Measurements from ENCODE around the gene RSPH6A. TPM values are rescaled to one million over a fixed set of nuclear protein-coding genes. Genes with fewer than 3 reads are reported as not detected.

Gene RSPH6A
- total and polyA plus RNA-seq, 2 of the 4 experiments (the other 2 are of a cell fraction), result under 0.01 to 0.09 TPM

GRCh38 chr19:45746866-45747265, 68.2 kb downstream of the RSPH6A start:
- no peak for ATAC-seq (ENCODE audit: low read depth)
- Histone ChIP-seq H3K79me1 (ENCODE audit: low read depth in 1 of 2, low read length in 2 of 2) (no peaks in the 10 kb centered on the region), H3K14ac (replicated peaks; ENCODE audit: low read depth, low read length) (no peak overlapping the region), H3K27me3 (ENCODE audit: control insufficient read depth, insufficient read depth, low read length) (peaks cover 22% of the 10 kb centered on the region), H2BK15ac (ENCODE audit: low read depth, low read length) (no peak overlapping the region), H3K9me1 (ENCODE audit: insufficient read depth, low read length) (no peaks in the 10 kb centered on the region), H2AK9ac (replicated peaks; ENCODE audit: low read depth, low read length, poor library complexity) (no peak overlapping the region), H3K4ac (ENCODE audit: low read depth, low read length) (no peak overlapping the region), H2AFZ (replicated peaks; ENCODE audit: low read length, poor library complexity) (no peak overlapping the region), H3K9ac (ENCODE audit: low read depth, low read length) (no peak overlapping the region), H3K4me1 (ENCODE audit: control insufficient read depth, insufficient read depth, low read length) (no peaks in the 10 kb centered on the region), H3K4me3 (ENCODE audit: insufficient read depth, low read depth, low read length) (no peak overlapping the region), H3K4me2 (ENCODE audit: low read depth, low read length) (no peak overlapping the region), H2BK120ac (ENCODE audit: low read depth, low read length) (no peak overlapping the region), H3K23ac (ENCODE audit: low read depth, low read length) (no peak overlapping the region), H3K9me3 (ENCODE audit: control insufficient read depth, insufficient read depth, low read length) (no peaks in the 10 kb centered on the region), H2BK5ac (ENCODE audit: low read depth, low read length, poor library complexity, severe bottlenecking) (no peak overlapping the region), H4K20me1 (ENCODE audit: insufficient read depth, low read length) (no peaks in the 10 kb centered on the region), H2BK20ac (ENCODE audit: low read depth, low read length) (no peak overlapping the region), H2AK5ac (ENCODE audit: low read depth, low read length) (no peak overlapping the region), H4K5ac (ENCODE audit: low read depth, low read length) (no peak overlapping the region), H4K91ac (ENCODE audit: insufficient read depth, low read depth, low read length) (no peak overlapping the region), H3K36me3 (ENCODE audit: control insufficient read depth, insufficient read depth, low read length) (no peaks in the 10 kb centered on the region), H3K27ac (ENCODE audit: insufficient read depth, low read length) (no peak overlapping the region), H4K8ac (ENCODE audit: low read depth in 2 of 2, low read length in 2 of 2) (no peak overlapping the region), H3K18ac (ENCODE audit: low read depth, low read length) (no peak overlapping the region), H3K56ac (ENCODE audit: extremely low read depth, insufficient read depth, low read length) (no peak overlapping the region)
- 65% methylated on average over 4 of the region's 5 CpGs; no CpG with 5 or more reads in 1 of the 2 experiments for WGBS, 2 experiments (ENCODE audit: extremely low coverage in 2 of 2, insufficient read length in 1 of 2)
- no peak for DNase-seq
- dilution Hi-C loops (cut with HindIII; ENCODE audit: low sequenced_read_pairs, unreplicated experiment), result no loop called here
- no TSS peak for BruUV-seq (replicated peaks)
- CTCF ChIA-PET, result no interaction called here
- intact Hi-C loops (cut with micrococcal nuclease), result no loop called here
- TF ChIP-seq MXI1 (IDR thresholded peaks at IDR 0.05; ENCODE audit: borderline replicate concordance, low read depth, low read length), result no peak
- TF ChIP-seq BHLHE40 (IDR thresholded peaks at IDR 0.05; ENCODE audit: low read depth, low read length), result no peak
- TF ChIP-seq ELK1 (IDR thresholded peaks at IDR 0.05; ENCODE audit: borderline replicate concordance, low read depth, low read length), result no peak
- no peak for TF ChIP-seq MAFK (IDR thresholded peaks at IDR 0.05; ENCODE audit: low read depth, low read length)
- TF ChIP-seq RCOR1 (IDR thresholded peaks at IDR 0.05; ENCODE audit: insufficient replicate concordance, low read length), result no peak
- no peak for TF ChIP-seq NFE2L2 (IDR thresholded peaks at IDR 0.05; ENCODE audit: low read depth, low read length)
- TF ChIP-seq USF2 (IDR thresholded peaks at IDR 0.05; ENCODE audit: low read depth, low read length), result no peak
- in situ Hi-C loops (cut with MboI; ENCODE audit: low sequenced_read_pairs), result no loop called here
- POLR2A ChIA-PET (ENCODE audit: unreplicated experiment), result no interaction called here

Other genes starting within 250 kb of the RSPH6A start
- gene OPA3, start 230.5 kb downstream of the RSPH6A start, total RNA-seq (2012; rRNA removed), result 3.9 and 5.2 TPM in 2 replicates
- gene OPA3, start 230.5 kb downstream of the RSPH6A start, polyA plus RNA-seq (2012; rRNA removed), result 9.6 and 10.9 TPM in 2 replicates
- gene GPR4, start 213.1 kb downstream of the RSPH6A start, total RNA-seq (2012; rRNA removed), result not detected in 2 replicates
- 0.02 and 0.04 TPM in 2 replicates for gene GPR4, start 213.1 kb downstream of the RSPH6A start, polyA plus RNA-seq (2012; rRNA removed)
- 11.1 and 11.8 TPM in 2 replicates for gene EML2, start 175.9 kb downstream of the RSPH6A start, total RNA-seq (2012; rRNA removed)
- gene EML2, start 175.9 kb downstream of the RSPH6A start, polyA plus RNA-seq (2012; rRNA removed), result 25.3 and 26.0 TPM in 2 replicates
- 0.18 and 0.28 TPM in 2 replicates for gene GIPR, start 147.1 kb downstream of the RSPH6A start, total RNA-seq (2012; rRNA removed)
- gene GIPR, start 147.1 kb downstream of the RSPH6A start, polyA plus RNA-seq (2012; rRNA removed), result 0.63 and 1.2 TPM in 2 replicates
- 877 and 974 TPM in 2 replicates for gene SNRPD2, start 123.4 kb downstream of the RSPH6A start, total RNA-seq (2012; rRNA removed)
- gene SNRPD2, start 123.4 kb downstream of the RSPH6A start, polyA plus RNA-seq (2012; rRNA removed), result 587 and 623 TPM in 2 replicates
- gene QPCTL, start 122.6 kb downstream of the RSPH6A start, total RNA-seq (2012; rRNA removed), result 6.6 and 7.8 TPM in 2 replicates
- 11.5 and 12.1 TPM in 2 replicates for gene QPCTL, start 122.6 kb downstream of the RSPH6A start, polyA plus RNA-seq (2012; rRNA removed)
- 2.2 and 3.0 TPM in 2 replicates for gene FBXO46, start 84.4 kb downstream of the RSPH6A start, total RNA-seq (2012; rRNA removed)
- 6.8 and 7.0 TPM in 2 replicates for gene FBXO46, start 84.4 kb downstream of the RSPH6A start, polyA plus RNA-seq (2012; rRNA removed)
- gene MEIOSIN, start 81.9 kb downstream of the RSPH6A start, total RNA-seq (2012; rRNA removed), result not detected in 2 replicates
- not detected in 2 replicates for gene MEIOSIN, start 81.9 kb downstream of the RSPH6A start, polyA plus RNA-seq (2012; rRNA removed)
- gene SIX5, start 46.1 kb downstream of the RSPH6A start, total RNA-seq (2012; rRNA removed), result 0.90 and 1.4 TPM in 2 replicates
- gene SIX5, start 46.1 kb downstream of the RSPH6A start, polyA plus RNA-seq (2012; rRNA removed), result 15.5 TPM in 2 replicates
- 7.9 and 10.0 TPM in 2 replicates for gene DMPK, start 32.8 kb downstream of the RSPH6A start, total RNA-seq (2012; rRNA removed)
- gene DMPK, start 32.8 kb downstream of the RSPH6A start, polyA plus RNA-seq (2012; rRNA removed), result 48.5 and 50.7 TPM in 2 replicates
- 9.7 and 10.0 TPM in 2 replicates for gene DMWD, start 22.5 kb downstream of the RSPH6A start, total RNA-seq (2012; rRNA removed)
- 28.5 and 33.1 TPM in 2 replicates for gene DMWD, start 22.5 kb downstream of the RSPH6A start, polyA plus RNA-seq (2012; rRNA removed)
- 33.6 and 35.3 TPM in 2 replicates for gene SYMPK, start 47.8 kb upstream of the RSPH6A start, total RNA-seq (2012; rRNA removed)
- 70.0 and 71.5 TPM in 2 replicates for gene SYMPK, start 47.8 kb upstream of the RSPH6A start, polyA plus RNA-seq (2012; rRNA removed)
- gene FOXA3, start 49.0 kb upstream of the RSPH6A start, total RNA-seq (2012; rRNA removed), result not detected in 2 replicates
- gene FOXA3, start 49.0 kb upstream of the RSPH6A start, polyA plus RNA-seq (2012; rRNA removed), result not detected in 2 replicates
- gene IRF2BP1, start 70.8 kb upstream of the RSPH6A start, total RNA-seq (2012; rRNA removed), result 4.5 and 5.0 TPM in 2 replicates
- gene IRF2BP1, start 70.8 kb upstream of the RSPH6A start, polyA plus RNA-seq (2012; rRNA removed), result 8.5 and 11.6 TPM in 2 replicates
- 0.28 and 0.36 TPM in 2 replicates for gene MYPOP, start 87.3 kb upstream of the RSPH6A start, total RNA-seq (2012; rRNA removed)
- 2.8 and 3.1 TPM in 2 replicates for gene MYPOP, start 87.3 kb upstream of the RSPH6A start, polyA plus RNA-seq (2012; rRNA removed)
- gene NANOS2, start 99.5 kb upstream of the RSPH6A start, total RNA-seq (2012; rRNA removed), result not detected in 2 replicates
- not detected in 2 replicates for gene NANOS2, start 99.5 kb upstream of the RSPH6A start, polyA plus RNA-seq (2012; rRNA removed)
- not detected in 2 replicates for gene NOVA2, start 158.6 kb upstream of the RSPH6A start, total RNA-seq (2012; rRNA removed)
- 0.03 TPM in 1 of 2 replicates, not detected in the other for gene NOVA2, start 158.6 kb upstream of the RSPH6A start, polyA plus RNA-seq (2012; rRNA removed)
- gene CCDC61, start 180.2 kb upstream of the RSPH6A start, total RNA-seq (2012; rRNA removed), result 3.2 and 3.6 TPM in 2 replicates
- gene CCDC61, start 180.2 kb upstream of the RSPH6A start, polyA plus RNA-seq (2012; rRNA removed), result 9.1 and 10.0 TPM in 2 replicates
- not detected in 2 replicates for gene PGLYRP1, start 207.7 kb upstream of the RSPH6A start, total RNA-seq (2012; rRNA removed)
- not detected in 2 replicates for gene PGLYRP1, start 207.7 kb upstream of the RSPH6A start, polyA plus RNA-seq (2012; rRNA removed)
- not detected in 2 replicates for gene IGFL4, start 225.7 kb upstream of the RSPH6A start, total RNA-seq (2012; rRNA removed)
- gene IGFL4, start 225.7 kb upstream of the RSPH6A start, polyA plus RNA-seq (2012; rRNA removed), result not detected in 2 replicates

Measured in IMR-90 (cell line).